ENCODE results near the gene SRPK2.

DNA sequence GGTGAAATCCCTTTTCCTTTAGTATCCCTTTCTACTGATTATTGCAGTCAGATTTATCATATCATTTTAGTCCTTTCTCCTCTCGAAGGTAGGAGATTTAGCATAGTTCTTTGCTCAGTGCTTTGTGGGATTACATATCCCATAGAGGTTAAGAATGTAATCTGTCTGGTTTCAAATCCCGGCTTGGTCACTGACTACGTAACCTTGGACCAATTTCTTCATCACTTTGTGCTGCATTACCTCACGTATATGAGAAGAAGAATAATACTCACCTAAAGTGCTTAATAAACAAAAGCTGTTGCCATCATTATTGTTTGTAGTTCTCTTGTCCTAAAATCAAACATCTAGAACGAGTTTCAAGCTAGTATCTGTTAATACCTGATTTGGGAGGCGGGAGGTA lies 300.7 kb downstream of the SRPK2 start:
- TF ChIP-seq GATA2 (IDR thresholded peaks at IDR 0.05; ENCODE audit: low read depth, low read length) (no peak), GATA3 (IDR thresholded peaks at IDR 0.05; ENCODE audit: low read depth, low read length) (no peak)
